ENCODE data around the gene TMEM107.

TMEM107 gene

GRCh38 chr17:8222630-8223355, 46.6 kb upstream of the TMEM107 start (continued):
- TF ChIP-seq ZNF292 (tag by site-specific recombination; IDR thresholded peaks at IDR 0.05; ENCODE audit: borderline replicate concordance, low read depth) (no peak), PATZ1 (tag by site-specific recombination; IDR thresholded peaks at IDR 0.05) (peak; percentile 79), ZNF311 (tag by site-specific recombination; IDR thresholded peaks at IDR 0.05; ENCODE audit: borderline replicate concordance) (no peak), ZNF791 (tag by site-specific recombination; IDR thresholded peaks at IDR 0.05) (no peak), ZNF830 (tag by site-specific recombination; IDR thresholded peaks at IDR 0.05; ENCODE audit: low read depth) (no peak), KLF10 (tag by site-specific recombination; IDR thresholded peaks at IDR 0.05) (peak; percentile 86), ZNF433 (tag by site-specific recombination; IDR thresholded peaks at IDR 0.05; ENCODE audit: low read depth) (no peak), PRDM4 (tag by site-specific recombination; IDR thresholded peaks at IDR 0.05) (peak; percentile 46; the same call in 1 of the 2 replicates), YY1 (tag by site-specific recombination; IDR thresholded peaks at IDR 0.05) (peak; percentile 78), ZNF585B (tag by site-specific recombination; IDR thresholded peaks at IDR 0.05) (no peak), GLIS1 (tag by site-specific recombination; IDR thresholded peaks at IDR 0.05) (peak; percentile 68), ZNF169 (tag by site-specific recombination; IDR thresholded peaks at IDR 0.05) (no peak), BCL11A (tag by site-specific recombination; IDR thresholded peaks at IDR 0.05; ENCODE audit: low read depth) (peak; percentile 98), ZNF404 (tag by site-specific recombination; IDR thresholded peaks at IDR 0.05) (no peak), WT1 (tag by site-specific recombination; IDR thresholded peaks at IDR 0.05) (peak; percentile 52), KLF1 (tag by site-specific recombination; IDR thresholded peaks at IDR 0.05) (peak; percentile 37; the same call in 1 of the 2 replicates), ZNF529 (tag by site-specific recombination; IDR thresholded peaks at IDR 0.05; ENCODE audit: insufficient replicate concordance) (no peak), ZNF184 (tag by site-specific recombination; IDR thresholded peaks at IDR 0.05) (peak; percentile 72; the same call in 1 of the 2 replicates), ZNF645 (tag by site-specific recombination; IDR thresholded peaks at IDR 0.05) (no peak), YY2 (tag by site-specific recombination; IDR thresholded peaks at IDR 0.05) (peak; percentile 88), ZBTB21 (tag by site-specific recombination; IDR thresholded peaks at IDR 0.05) (no peak), GLIS2 (tag by site-specific recombination; IDR thresholded peaks at IDR 0.05) (peak; percentile 48), ZNF211 (tag by site-specific recombination; IDR thresholded peaks at IDR 0.05; ENCODE audit: low read depth) (no peak), PRDM10 (tag by site-specific recombination; IDR thresholded peaks at IDR 0.05) (no peak), SP7 (tag by site-specific recombination; IDR thresholded peaks at IDR 0.05) (peak; percentile 88), SCRT1 (tag by site-specific recombination; IDR thresholded peaks at IDR 0.05; ENCODE audit: borderline replicate concordance) (no peak), SETDB1 (IDR thresholded peaks at IDR 0.05; ENCODE audit: insufficient read length, low read length) (no peak), GFI1B (tag by site-specific recombination; IDR thresholded peaks at IDR 0.05) (no peak), ZNF48 (tag by site-specific recombination; IDR thresholded peaks at IDR 0.05) (no peak), ZBTB17 (tag by site-specific recombination; IDR thresholded peaks at IDR 0.05) (peak; percentile 51; the same call in 1 of the 2 replicates), ZNF707 (tag by site-specific recombination; IDR thresholded peaks at IDR 0.05) (no peak), ZNF138 (tag by site-specific recombination; IDR thresholded peaks at IDR 0.05; ENCODE audit: borderline replicate concordance) (no peak), ZNF621 (tag by site-specific recombination; IDR thresholded peaks at IDR 0.05) (no peak)
